K562 (cell line): ENCODE data around the gene ZNF646. TPM values are rescaled to one million over a fixed set of nuclear protein-coding genes. Genes with fewer than 3 reads are reported as not detected.

ENCODE experiments used
- BRCA1 ChIP-seq, 2 experiments: fragments of 450-650 bp in 1 of 2; sonication (generic) in 1 of 2; formaldehyde crosslinking in 1 of 2; IDR thresholded peaks; 2 replicates each; pipeline versions ENCODE4 v1.5.0 to v1.6.1; 2017 to 2020; ENCODE audit warnings: mild to moderate bottlenecking in 1 of 2, missing genetic modification reagents in 1 of 2
- CHD4 ChIP-seq: fragments of 200-600 bp; sonication (generic); IDR thresholded peaks from 3 replicates; pipeline ENCODE4 v1.6.1; 2012; ENCODE audit warnings: low read depth, mild to moderate bottlenecking, mixed read lengths, low read length, inconsistent platforms; ENCODE audit not compliant: insufficient read depth, insufficient replicate concordance, poor library complexity, severe bottlenecking
- E2F4 ChIP-seq: sonication (generic); formaldehyde crosslinking; IDR thresholded peaks from 2 replicates; pipeline ENCODE4 v1.8.0; 2022; ENCODE audit warnings: mild to moderate bottlenecking, low read depth, missing genetic modification reagents
- NR0B1 ChIP-seq: fragments of 450-650 bp; IDR thresholded peaks from one replicate; pipeline ENCODE4 v1.6.1; 2018; ENCODE audit warnings: mild to moderate bottlenecking, moderate library complexity; ENCODE audit not compliant: partially characterized antibody
- PKNOX1 ChIP-seq: fragments of 450-650 bp; IDR thresholded peaks from 2 replicates; pipeline ENCODE4 v1.6.1; 2016
- PTTG1 ChIP-seq: fragments of 450-650 bp; IDR thresholded peaks from 2 replicates; pipeline ENCODE4 v1.6.1; 2016; ENCODE audit warnings: low read depth, mild to moderate bottlenecking, missing genetic modification characterization, missing compliant biosample characterization
- PYGO2 ChIP-seq: fragments of 450-650 bp; IDR thresholded peaks from 2 replicates; pipeline ENCODE4 v1.6.1; 2016; ENCODE audit warnings: mild to moderate bottlenecking, missing genetic modification characterization, moderate library complexity, missing compliant biosample characterization
- RREB1 ChIP-seq: fragments of 250-450 bp; sonication (Bioruptor Pico); IDR thresholded peaks from 2 replicates; pipeline ENCODE4 v1.4.0; 2020
- TARDBP ChIP-seq: fragments of 450-650 bp; IDR thresholded peaks from 2 replicates; pipeline ENCODE4 v1.6.1; 2016
- THRB ChIP-seq: fragments of 450-650 bp; formaldehyde crosslinking; conservative IDR thresholded peaks from 2 replicates; pipeline ENCODE4 v1.4.0; 2022; ENCODE audit warnings: mild to moderate bottlenecking, missing genetic modification characterization
- USF1 ChIP-seq: sonication (generic); formaldehyde crosslinking; IDR thresholded peaks from 2 replicates; pipeline ENCODE4 v1.9.0; 2022; ENCODE audit warnings: mild to moderate bottlenecking, missing genetic modification reagents
- ZNF217 ChIP-seq: sonication (generic); formaldehyde crosslinking; IDR thresholded peaks from 2 replicates; pipeline ENCODE4 v1.8.0; 2022; ENCODE audit warnings: mild to moderate bottlenecking, missing genetic modification reagents
- ZNF347 ChIP-seq: fragments of 450-650 bp; formaldehyde crosslinking; IDR thresholded peaks from 2 replicates; pipeline ENCODE4 v1.4.0; 2020; ENCODE audit warnings: low read depth, mild to moderate bottlenecking, moderate library complexity
- ZNF717 ChIP-seq: fragments of 250-450 bp; sonication (Bioruptor Pico); IDR thresholded peaks from 2 replicates; pipeline ENCODE4 v1.5.0; 2021
- ZNF764 ChIP-seq: fragments of 250-450 bp; sonication (Bioruptor Pico); IDR thresholded peaks from 2 replicates; pipeline ENCODE4 v1.4.0; 2020; ENCODE audit warnings: low read depth, mild to moderate bottlenecking, moderate library complexity
- polyA plus RNA-seq, 8 experiments: library from polyadenylated mRNA; depleted of rRNA in 4 of 8; stranded (reverse) in 5 of 8; unstranded in 3 of 8; fragments of >200 nt; fragmentation: Nextera tagmentation in 2 of 8; fragmentation: Illumina TruSeq in 1 of 8; extraction: Ambion mirVana in 2 of 8; extraction: Trizol in 1 of 8; gene quantifications; 2 replicates each; pipeline versions ENCODE4 v1.2.1 to v1.2.3, GENCODE V29; 2011 to 2014; ENCODE audit warnings: inconsistent platforms in 1 of 8, missing spikeins in 1 of 8
- total RNA-seq, 7 experiments: library from RNA; depleted of rRNA in 6 of 7; stranded (reverse); fragments of >200 nt in 6 of 7; fragmentation: Illumina TruSeq in 2 of 7; extraction: Trizol in 2 of 7; gene quantifications; 2 replicates each; pipeline versions ENCODE4 v1.2.1 to v1.2.3, GENCODE V29; 2011 to 2021; ENCODE audit warnings: low replicate concordance in 1 of 7

Gene ZNF646
- total and polyA plus RNA-seq, 9 of the 15 experiments (the other 6 are each of a cell fraction or from before 2014, with no cell fraction given), result 0.08 to 20.6 (median 8.0) TPM

- TF ChIP-seq E2F4, result no peak; the same call in 1 of the 2 replicates
- no peak for TF ChIP-seq ZNF717 (CRISPR knock-in tag)
- no peak for TF ChIP-seq PYGO2
- TF ChIP-seq USF1, result peak; percentile 55
- no peak for TF ChIP-seq TARDBP
- TF ChIP-seq NR0B1, result no peak
- no peak for TF ChIP-seq CHD4
- no peak for TF ChIP-seq ZNF764 (CRISPR knock-in tag)
- no peak for TF ChIP-seq THRB (CRISPR knock-in tag)
- TF ChIP-seq BRCA1 (IDR thresholded peaks at IDR 0.05), result no peak
- TF ChIP-seq BRCA1 (CRISPR knock-in tag; IDR thresholded peaks at IDR 0.05), result no peak
- peak; percentile 94 for TF ChIP-seq PKNOX1
- TF ChIP-seq RREB1 (CRISPR knock-in tag), result no peak
- TF ChIP-seq PTTG1 (tag), result no peak
- no peak for TF ChIP-seq ZNF347
- TF ChIP-seq ZNF217 (CRISPR knock-in tag), result no peak
These were observed 20.4 kb downstream of the ZNF646 start, which contains the start of gene VKORC1 (continued) for GRCh38 chr16:31094424-31095120.
